GM23338 (cell line): Measurements from ENCODE around the gene CCDC183. TPM values are rescaled to one million over a fixed set of nuclear protein-coding genes. Genes with fewer than 3 reads are reported as not detected.

ENCODE experiments used
- ATAC-seq: fragments of 200-7000 bp; cut with Tn5 transposase; 3 replicates; pipeline ENCODE4 v1.9.1; 2020
- DNase-seq: peaks from one replicate; pipeline ENCODE4 v3.0.0-alpha.2; 2015; ENCODE audit warnings: low spot score
- H2AFZ ChIP-seq: fragments of 200-600 bp; sonication (generic); 2 replicates; pipeline ENCODE4 v1.8.0; 2016; ENCODE audit warnings: antibody characterized with exemption, mild to moderate bottlenecking, moderate library complexity
- H3F3A ChIP-seq: fragments of 200-600 bp; sonication (generic); replicated peaks from 2 replicates; pipeline ENCODE4 v1.8.0; 2017; ENCODE audit warnings: antibody characterized with exemption, mixed run types, low read depth
- H3K27ac ChIP-seq: fragments of 200-600 bp; sonication (generic); 2 replicates; pipeline ENCODE4 v1.6.1; 2016; ENCODE audit warnings: low read depth
- H3K27me3 ChIP-seq: fragments of 200-600 bp; sonication (generic); 2 replicates; pipeline ENCODE4 v1.8.0; 2016; ENCODE audit warnings: mild to moderate bottlenecking, mixed run types, moderate library complexity; ENCODE audit not compliant: insufficient read depth
- H3K36me3 ChIP-seq: fragments of 200-600 bp; sonication (generic); 2 replicates; pipeline ENCODE4 v1.8.0; 2016; ENCODE audit warnings: mild to moderate bottlenecking; ENCODE audit not compliant: insufficient read depth
- H3K4me1 ChIP-seq: fragments of 200-600 bp; sonication (generic); 2 replicates; pipeline ENCODE4 v1.8.0; 2016; ENCODE audit warnings: mild to moderate bottlenecking, moderate library complexity; ENCODE audit not compliant: insufficient read depth
- H3K4me2 ChIP-seq: fragments of 200-600 bp; sonication (generic); 2 replicates; pipeline ENCODE4 v1.7.1; 2017; ENCODE audit warnings: mixed run types
- H3K4me3 ChIP-seq: fragments of 200-600 bp; sonication (generic); 2 replicates; pipeline ENCODE4 v1.6.1; 2016; ENCODE audit warnings: mixed run types
- H3K79me2 ChIP-seq: fragments of 200-600 bp; sonication (generic); replicated peaks from 2 replicates; pipeline ENCODE4 v1.8.0; 2017; ENCODE audit warnings: mild to moderate bottlenecking; ENCODE audit not compliant: insufficient read depth
- H3K9me2 ChIP-seq: fragments of 200-600 bp; sonication (generic); 2 replicates; pipeline ENCODE4 v1.8.0; 2017; ENCODE audit not compliant: insufficient read depth
- H4K20me1 ChIP-seq: fragments of 200-600 bp; sonication (generic); replicated peaks from 2 replicates; pipeline ENCODE4 v1.8.0; 2017; ENCODE audit warnings: mild to moderate bottlenecking; ENCODE audit not compliant: insufficient read depth
- H3K27ac Mint-ChIP-seq: 2 replicates; pipeline ENCODE4 v1.8.0; 2020; ENCODE audit warnings: inconsistent platforms, mild to moderate bottlenecking, moderate library complexity, mixed read lengths
- H3K27me3 Mint-ChIP-seq: 3 replicates; pipeline ENCODE4 v1.8.0; 2022; ENCODE audit warnings: low read depth, mild to moderate bottlenecking, moderate library complexity, mixed read lengths, inconsistent platforms; ENCODE audit not compliant: insufficient read depth, poor library complexity
- H3K36me3 Mint-ChIP-seq: 3 replicates; pipeline ENCODE4 v1.8.0; 2021; ENCODE audit warnings: low read depth, mild to moderate bottlenecking, inconsistent platforms, moderate library complexity, mixed read lengths
- H3K4me1 Mint-ChIP-seq: 3 replicates; pipeline ENCODE4 v1.8.0; 2020; ENCODE audit warnings: mild to moderate bottlenecking, inconsistent platforms, mixed read lengths
- H3K4me3 Mint-ChIP-seq: 3 replicates; pipeline ENCODE4 v1.8.0; 2021; ENCODE audit warnings: moderate library complexity, mild to moderate bottlenecking, inconsistent platforms, mixed read lengths
- H3K9me3 Mint-ChIP-seq: 3 replicates; pipeline ENCODE4 v1.8.0; 2020; ENCODE audit warnings: moderate library complexity, mild to moderate bottlenecking, inconsistent platforms, mixed read lengths
- CREB1 ChIP-seq: fragments of 250-450 bp; sonication (Bioruptor Pico); IDR thresholded peaks from 2 replicates; pipeline ENCODE4 v1.5.0; 2020; ENCODE audit warnings: low read depth, mild to moderate bottlenecking, moderate library complexity
- EZH2 ChIP-seq: fragments of 200-600 bp; sonication (generic); IDR thresholded peaks from one replicate; pipeline ENCODE4 v1.8.0; 2017; ENCODE audit warnings: antibody characterized with exemption, mild to moderate bottlenecking, low read depth; ENCODE audit not compliant: unreplicated experiment
- EZH2phosphoT487 ChIP-seq: fragments of 200-600 bp; sonication (generic); IDR thresholded peaks from one replicate; pipeline ENCODE4 v1.8.1; 2018; ENCODE audit warnings: antibody characterized with exemption; ENCODE audit not compliant: unreplicated experiment
- JUNB ChIP-seq: IDR thresholded peaks from one replicate; pipeline ENCODE4 v1.6.1; 2016; ENCODE audit warnings: antibody characterized with exemption; ENCODE audit not compliant: unreplicated experiment
- NANOG ChIP-seq: IDR thresholded peaks from 2 replicates; pipeline ENCODE4 v1.6.1; 2016; ENCODE audit warnings: antibody characterized with exemption, borderline replicate concordance
- POLR2AphosphoS5 ChIP-seq: IDR thresholded peaks from 2 replicates; pipeline ENCODE4 v1.6.1; 2016; ENCODE audit warnings: antibody characterized with exemption, low read depth
- STAT1 ChIP-seq: IDR thresholded peaks from one replicate; pipeline ENCODE4 v1.6.1; 2016; ENCODE audit warnings: antibody characterized with exemption; ENCODE audit not compliant: unreplicated experiment
- ZNF114 ChIP-seq: fragments of 250-450 bp; sonication (Bioruptor Pico); IDR thresholded peaks from 2 replicates; pipeline ENCODE4 v1.5.0; 2020; ENCODE audit warnings: mild to moderate bottlenecking, moderate library complexity
- ZNF331 ChIP-seq: fragments of 250-450 bp; sonication (Bioruptor Pico); IDR thresholded peaks from 2 replicates; pipeline ENCODE4 v1.5.0; 2020; ENCODE audit warnings: low read depth, mild to moderate bottlenecking, moderate library complexity
- polyA plus RNA-seq: library from polyadenylated mRNA; unstranded; fragments of >200 nt; fragmentation: Nextera tagmentation; extraction: Ambion mirVana; gene quantifications from 2 replicates; pipeline ENCODE4 v1.2.1, GENCODE V29; 2016
- total RNA-seq: library from RNA; depleted of rRNA; stranded (reverse); fragments of >200 nt; shearing (Covaris generic); gene quantifications from 2 replicates; pipeline ENCODE4 v1.2.3, GENCODE V29; 2014
- TF ChIP-seq, protein P1 (sequence below): IDR thresholded peaks from 2 replicates; pipeline ENCODE4 v1.6.1; 2016; ENCODE audit warnings: antibody characterized with exemption
- TF ChIP-seq, protein P2 (sequence below), 2 experiments: fragments of 200-600 bp in 1 of 2; sonication (generic) in 1 of 2; conservative IDR thresholded peaks; 2 replicates each; pipeline versions ENCODE4 v1.5.1 to v1.6.1; 2016 to 2017; ENCODE audit warnings: antibody characterized with exemption in 2 of 2, low read depth in 2 of 2, mild to moderate bottlenecking in 2 of 2, moderate library complexity in 1 of 2
- TF ChIP-seq, protein P3 (sequence below): fragments of 250-450 bp; sonication (Bioruptor Pico); IDR thresholded peaks from 2 replicates; pipeline ENCODE4 v1.5.0; 2020; ENCODE audit warnings: mild to moderate bottlenecking, moderate library complexity
- TF ChIP-seq, protein P4 (sequence below): IDR thresholded peaks from one replicate; pipeline ENCODE4 v1.6.1; 2018; ENCODE audit warnings: antibody characterized with exemption; ENCODE audit not compliant: unreplicated experiment

CCDC183 gene
- total and polyA plus RNA-seq, 2 experiments from 2014 or later, result 1.1 to 1.2 TPM

DNA sequence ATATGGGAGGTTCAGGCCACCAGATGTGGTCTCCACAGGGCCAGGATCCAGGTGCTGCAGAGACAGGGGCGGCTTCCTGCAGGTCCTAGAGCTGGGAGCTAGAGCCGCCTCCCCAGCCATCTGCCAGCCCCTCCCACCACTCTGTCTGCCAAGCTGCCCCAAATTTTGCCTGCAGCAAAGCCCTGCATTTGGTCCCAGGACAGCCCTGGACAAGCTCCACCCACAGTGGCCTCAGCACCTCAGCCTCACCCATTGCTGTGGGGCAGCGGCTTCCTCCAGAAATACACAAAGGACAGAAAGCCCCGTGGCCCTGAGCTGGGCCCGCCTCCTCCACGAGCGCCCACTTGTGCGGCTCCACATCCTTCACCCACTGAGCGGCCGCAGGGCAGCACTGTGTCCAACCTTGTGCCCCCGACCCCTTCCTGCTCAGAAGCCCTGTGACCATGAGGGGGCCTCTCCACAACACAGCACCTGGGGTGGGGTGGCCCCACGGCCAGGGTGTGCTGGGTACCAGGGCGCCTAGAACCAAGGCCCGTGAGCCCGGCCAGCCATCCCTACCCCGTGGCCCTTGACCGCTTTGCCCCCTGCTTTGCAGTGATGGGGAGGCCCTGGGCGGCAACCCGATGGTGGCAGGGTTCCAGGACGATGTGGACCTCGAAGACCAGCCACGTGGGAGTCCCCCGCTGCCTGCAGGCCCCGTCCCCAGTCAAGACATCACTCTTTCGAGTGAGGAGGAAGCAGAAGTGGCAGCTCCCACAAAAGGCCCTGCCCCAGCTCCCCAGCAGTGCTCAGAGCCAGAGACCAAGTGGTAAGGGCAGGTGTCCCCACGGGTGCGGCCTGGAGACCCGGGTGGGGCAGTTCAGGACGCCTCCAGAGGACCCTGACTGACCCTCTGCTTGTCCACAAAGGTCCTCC lies 42.4 kb downstream of the CCDC183 start:
- no peak overlapping the region for H3K27ac Mint-ChIP-seq
- Histone ChIP-seq H3K4me1 (peaks cover 15% of the 10 kb centered on the region; the same call in 1 of the 2 replicates), H3K9me2 (no peaks in the 10 kb centered on the region), H4K20me1 (0 out of 2 replicates have a peak, but pooled peaks cover 6% of the 10 kb centered on the region), H3K27me3 (no peaks in the 10 kb centered on the region), H3K4me3 (no peak overlapping the region), H3K79me2 (no peaks in the 10 kb centered on the region), H3K4me2 (no peak overlapping the region), H3K36me3 (no peaks in the 10 kb centered on the region), H3F3A (no peaks in the 10 kb centered on the region), H2AFZ (no peak overlapping the region), H3K27ac (no peak overlapping the region)
- peaks cover 18% of the 10 kb centered on the region for H3K36me3 Mint-ChIP-seq
- peaks cover 41% of the 10 kb centered on the region for H3K27me3 Mint-ChIP-seq
- TF ChIP-seq, protein P1, sequence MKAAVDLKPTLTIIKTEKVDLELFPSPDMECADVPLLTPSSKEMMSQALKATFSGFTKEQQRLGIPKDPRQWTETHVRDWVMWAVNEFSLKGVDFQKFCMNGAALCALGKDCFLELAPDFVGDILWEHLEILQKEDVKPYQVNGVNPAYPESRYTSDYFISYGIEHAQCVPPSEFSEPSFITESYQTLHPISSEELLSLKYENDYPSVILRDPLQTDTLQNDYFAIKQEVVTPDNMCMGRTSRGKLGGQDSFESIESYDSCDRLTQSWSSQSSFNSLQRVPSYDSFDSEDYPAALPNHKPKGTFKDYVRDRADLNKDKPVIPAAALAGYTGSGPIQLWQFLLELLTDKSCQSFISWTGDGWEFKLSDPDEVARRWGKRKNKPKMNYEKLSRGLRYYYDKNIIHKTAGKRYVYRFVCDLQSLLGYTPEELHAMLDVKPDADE, result no peak
- no peak for TF ChIP-seq EZH2
- TF ChIP-seq, protein P2, sequence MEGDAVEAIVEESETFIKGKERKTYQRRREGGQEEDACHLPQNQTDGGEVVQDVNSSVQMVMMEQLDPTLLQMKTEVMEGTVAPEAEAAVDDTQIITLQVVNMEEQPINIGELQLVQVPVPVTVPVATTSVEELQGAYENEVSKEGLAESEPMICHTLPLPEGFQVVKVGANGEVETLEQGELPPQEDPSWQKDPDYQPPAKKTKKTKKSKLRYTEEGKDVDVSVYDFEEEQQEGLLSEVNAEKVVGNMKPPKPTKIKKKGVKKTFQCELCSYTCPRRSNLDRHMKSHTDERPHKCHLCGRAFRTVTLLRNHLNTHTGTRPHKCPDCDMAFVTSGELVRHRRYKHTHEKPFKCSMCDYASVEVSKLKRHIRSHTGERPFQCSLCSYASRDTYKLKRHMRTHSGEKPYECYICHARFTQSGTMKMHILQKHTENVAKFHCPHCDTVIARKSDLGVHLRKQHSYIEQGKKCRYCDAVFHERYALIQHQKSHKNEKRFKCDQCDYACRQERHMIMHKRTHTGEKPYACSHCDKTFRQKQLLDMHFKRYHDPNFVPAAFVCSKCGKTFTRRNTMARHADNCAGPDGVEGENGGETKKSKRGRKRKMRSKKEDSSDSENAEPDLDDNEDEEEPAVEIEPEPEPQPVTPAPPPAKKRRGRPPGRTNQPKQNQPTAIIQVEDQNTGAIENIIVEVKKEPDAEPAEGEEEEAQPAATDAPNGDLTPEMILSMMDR (conservative IDR thresholded peaks at IDR 0.05; ENCODE audit: low read depth in 2 of 2), result no peak
- TF ChIP-seq JUNB, result no peak
- TF ChIP-seq, protein P3, sequence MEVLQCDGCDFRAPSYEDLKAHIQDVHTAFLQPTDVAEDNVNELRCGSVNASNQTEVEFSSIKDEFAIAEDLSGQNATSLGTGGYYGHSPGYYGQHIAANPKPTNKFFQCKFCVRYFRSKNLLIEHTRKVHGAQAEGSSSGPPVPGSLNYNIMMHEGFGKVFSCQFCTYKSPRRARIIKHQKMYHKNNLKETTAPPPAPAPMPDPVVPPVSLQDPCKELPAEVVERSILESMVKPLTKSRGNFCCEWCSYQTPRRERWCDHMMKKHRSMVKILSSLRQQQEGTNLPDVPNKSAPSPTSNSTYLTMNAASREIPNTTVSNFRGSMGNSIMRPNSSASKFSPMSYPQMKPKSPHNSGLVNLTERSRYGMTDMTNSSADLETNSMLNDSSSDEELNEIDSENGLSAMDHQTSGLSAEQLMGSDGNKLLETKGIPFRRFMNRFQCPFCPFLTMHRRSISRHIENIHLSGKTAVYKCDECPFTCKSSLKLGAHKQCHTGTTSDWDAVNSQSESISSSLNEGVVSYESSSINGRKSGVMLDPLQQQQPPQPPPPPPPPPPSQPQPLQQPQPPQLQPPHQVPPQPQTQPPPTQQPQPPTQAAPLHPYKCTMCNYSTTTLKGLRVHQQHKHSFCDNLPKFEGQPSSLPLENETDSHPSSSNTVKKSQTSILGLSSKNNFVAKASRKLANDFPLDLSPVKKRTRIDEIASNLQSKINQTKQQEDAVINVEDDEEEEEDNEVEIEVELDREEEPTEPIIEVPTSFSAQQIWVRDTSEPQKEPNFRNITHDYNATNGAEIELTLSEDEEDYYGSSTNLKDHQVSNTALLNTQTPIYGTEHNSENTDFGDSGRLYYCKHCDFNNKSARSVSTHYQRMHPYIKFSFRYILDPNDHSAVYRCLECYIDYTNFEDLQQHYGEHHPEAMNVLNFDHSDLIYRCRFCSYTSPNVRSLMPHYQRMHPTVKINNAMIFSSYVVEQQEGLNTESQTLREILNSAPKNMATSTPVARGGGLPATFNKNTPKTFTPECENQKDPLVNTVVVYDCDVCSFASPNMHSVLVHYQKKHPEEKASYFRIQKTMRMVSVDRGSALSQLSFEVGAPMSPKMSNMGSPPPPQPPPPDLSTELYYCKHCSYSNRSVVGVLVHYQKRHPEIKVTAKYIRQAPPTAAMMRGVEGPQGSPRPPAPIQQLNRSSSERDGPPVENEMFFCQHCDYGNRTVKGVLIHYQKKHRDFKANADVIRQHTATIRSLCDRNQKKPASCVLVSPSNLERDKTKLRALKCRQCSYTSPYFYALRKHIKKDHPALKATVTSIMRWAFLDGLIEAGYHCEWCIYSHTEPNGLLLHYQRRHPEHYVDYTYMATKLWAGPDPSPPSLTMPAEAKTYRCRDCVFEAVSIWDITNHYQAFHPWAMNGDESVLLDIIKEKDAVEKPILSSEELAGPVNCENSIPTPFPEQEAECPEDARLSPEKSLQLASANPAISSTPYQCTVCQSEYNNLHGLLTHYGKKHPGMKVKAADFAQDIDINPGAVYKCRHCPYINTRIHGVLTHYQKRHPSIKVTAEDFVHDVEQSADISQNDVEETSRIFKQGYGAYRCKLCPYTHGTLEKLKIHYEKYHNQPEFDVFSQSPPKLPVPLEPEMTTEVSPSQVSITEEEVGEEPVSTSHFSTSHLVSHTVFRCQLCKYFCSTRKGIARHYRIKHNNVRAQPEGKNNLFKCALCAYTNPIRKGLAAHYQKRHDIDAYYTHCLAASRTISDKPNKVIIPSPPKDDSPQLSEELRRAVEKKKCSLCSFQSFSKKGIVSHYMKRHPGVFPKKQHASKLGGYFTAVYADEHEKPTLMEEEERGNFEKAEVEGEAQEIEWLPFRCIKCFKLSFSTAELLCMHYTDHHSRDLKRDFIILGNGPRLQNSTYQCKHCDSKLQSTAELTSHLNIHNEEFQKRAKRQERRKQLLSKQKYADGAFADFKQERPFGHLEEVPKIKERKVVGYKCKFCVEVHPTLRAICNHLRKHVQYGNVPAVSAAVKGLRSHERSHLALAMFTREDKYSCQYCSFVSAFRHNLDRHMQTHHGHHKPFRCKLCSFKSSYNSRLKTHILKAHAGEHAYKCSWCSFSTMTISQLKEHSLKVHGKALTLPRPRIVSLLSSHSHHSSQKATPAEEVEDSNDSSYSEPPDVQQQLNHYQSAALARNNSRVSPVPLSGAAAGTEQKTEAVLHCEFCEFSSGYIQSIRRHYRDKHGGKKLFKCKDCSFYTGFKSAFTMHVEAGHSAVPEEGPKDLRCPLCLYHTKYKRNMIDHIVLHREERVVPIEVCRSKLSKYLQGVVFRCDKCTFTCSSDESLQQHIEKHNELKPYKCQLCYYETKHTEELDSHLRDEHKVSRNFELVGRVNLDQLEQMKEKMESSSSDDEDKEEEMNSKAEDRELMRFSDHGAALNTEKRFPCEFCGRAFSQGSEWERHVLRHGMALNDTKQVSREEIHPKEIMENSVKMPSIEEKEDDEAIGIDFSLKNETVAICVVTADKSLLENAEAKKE (CRISPR knock-in tag), result no peak
- TF ChIP-seq EZH2phosphoT487, result no peak
- TF ChIP-seq ZNF331 (CRISPR knock-in tag), result no peak
- no peak for TF ChIP-seq STAT1
- TF ChIP-seq ZNF114, result no peak
- no peak for TF ChIP-seq CREB1 (CRISPR knock-in tag)
- TF ChIP-seq, protein P4, sequence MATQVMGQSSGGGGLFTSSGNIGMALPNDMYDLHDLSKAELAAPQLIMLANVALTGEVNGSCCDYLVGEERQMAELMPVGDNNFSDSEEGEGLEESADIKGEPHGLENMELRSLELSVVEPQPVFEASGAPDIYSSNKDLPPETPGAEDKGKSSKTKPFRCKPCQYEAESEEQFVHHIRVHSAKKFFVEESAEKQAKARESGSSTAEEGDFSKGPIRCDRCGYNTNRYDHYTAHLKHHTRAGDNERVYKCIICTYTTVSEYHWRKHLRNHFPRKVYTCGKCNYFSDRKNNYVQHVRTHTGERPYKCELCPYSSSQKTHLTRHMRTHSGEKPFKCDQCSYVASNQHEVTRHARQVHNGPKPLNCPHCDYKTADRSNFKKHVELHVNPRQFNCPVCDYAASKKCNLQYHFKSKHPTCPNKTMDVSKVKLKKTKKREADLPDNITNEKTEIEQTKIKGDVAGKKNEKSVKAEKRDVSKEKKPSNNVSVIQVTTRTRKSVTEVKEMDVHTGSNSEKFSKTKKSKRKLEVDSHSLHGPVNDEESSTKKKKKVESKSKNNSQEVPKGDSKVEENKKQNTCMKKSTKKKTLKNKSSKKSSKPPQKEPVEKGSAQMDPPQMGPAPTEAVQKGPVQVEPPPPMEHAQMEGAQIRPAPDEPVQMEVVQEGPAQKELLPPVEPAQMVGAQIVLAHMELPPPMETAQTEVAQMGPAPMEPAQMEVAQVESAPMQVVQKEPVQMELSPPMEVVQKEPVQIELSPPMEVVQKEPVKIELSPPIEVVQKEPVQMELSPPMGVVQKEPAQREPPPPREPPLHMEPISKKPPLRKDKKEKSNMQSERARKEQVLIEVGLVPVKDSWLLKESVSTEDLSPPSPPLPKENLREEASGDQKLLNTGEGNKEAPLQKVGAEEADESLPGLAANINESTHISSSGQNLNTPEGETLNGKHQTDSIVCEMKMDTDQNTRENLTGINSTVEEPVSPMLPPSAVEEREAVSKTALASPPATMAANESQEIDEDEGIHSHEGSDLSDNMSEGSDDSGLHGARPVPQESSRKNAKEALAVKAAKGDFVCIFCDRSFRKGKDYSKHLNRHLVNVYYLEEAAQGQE, result no peak
- TF ChIP-seq POLR2AphosphoS5, result no peak
- no peak for TF ChIP-seq NANOG
- no peak for ATAC-seq
- H3K4me1 Mint-ChIP-seq, result peaks cover 25% of the 10 kb centered on the region
- no peak overlapping the region for H3K4me3 Mint-ChIP-seq
- no peak for DNase-seq
- no peaks in the 10 kb centered on the region; the same call in 1 of the 3 replicates for H3K9me3 Mint-ChIP-seq
